ENCODE results near the gene UNC5C. TPM values are rescaled to one million over a fixed set of nuclear protein-coding genes. Genes with fewer than 3 reads are reported as not detected.

Gene UNC5C
- total RNA-seq, 4 donors from 2014 or later, result 1.6 to 4.4 (median 3.2) TPM

GRCh38 chr4:95505151-95505550 lies 43.6 kb downstream of the UNC5C start:
- no peak overlapping the region for H3K4me3 ChIP-seq
- no peak for TF ChIP-seq POLR2AphosphoS5 (IDR thresholded peaks at IDR 0.05)
- no peak for TF ChIP-seq POLR2A (IDR thresholded peaks at IDR 0.05)
- TF ChIP-seq CTCF (IDR thresholded peaks at IDR 0.05), result no peak
- TF ChIP-seq EP300 (IDR thresholded peaks at IDR 0.05), result no peak
- H3K27ac ChIP-seq, result no peak overlapping the region
- no peaks in the 10 kb centered on the region for H3K9me3 ChIP-seq
- ATAC-seq, result no peak
- WGBS, 2 donors (ENCODE audit: low coverage in 1 of 2), result 40 to 42% methylated on average over 2 of the region's 2 CpGs
- H3K4me1 ChIP-seq, result peaks cover 0 to 8% (median 0%) of the 10 kb centered on the region in 3 donors
- H3K36me3 ChIP-seq, result no peaks in the 10 kb centered on the region
- H3K27me3 ChIP-seq, result no peaks in the 10 kb centered on the region

- no peaks in the 10 kb centered on the region for H3K36me3 ChIP-seq
- no peak for TF ChIP-seq POLR2AphosphoS5 (IDR thresholded peaks at IDR 0.05)
- TF ChIP-seq POLR2A (IDR thresholded peaks at IDR 0.05), result no peak
- TF ChIP-seq EP300 (IDR thresholded peaks at IDR 0.05), result no peak
- no peak for TF ChIP-seq CTCF (IDR thresholded peaks at IDR 0.05)
- no peak overlapping the region for H3K27ac ChIP-seq
- no peak overlapping the region for H3K4me3 ChIP-seq
- WGBS, 2 donors (ENCODE audit: low coverage in 1 of 2), result 60 to 67% methylated on average over 3 of the region's 3 CpGs
- H3K9me3 ChIP-seq, result no peaks in the 10 kb centered on the region
- ATAC-seq, result no peak
- H3K4me1 ChIP-seq, result peaks cover 0 to 8% (median 0%) of the 10 kb centered on the region in 3 donors
- no peaks in the 10 kb centered on the region for H3K27me3 ChIP-seq
Observed at GRCh38 chr4:95504501-95504900, 44.3 kb downstream of the UNC5C start.

GRCh38 chr4:95500361-95500760 lies 48.4 kb downstream of the UNC5C start:
- WGBS, 2 donors (ENCODE audit: low coverage in 1 of 2), result 31 to 45% methylated on average over 1 of the region's 1 CpG
- Histone ChIP-seq H3K9me3 (no peaks in the 10 kb centered on the region), H3K4me3 (no peak overlapping the region), H3K27ac (no peak overlapping the region), H3K36me3 (no peaks in the 10 kb centered on the region), H3K27me3 (no peaks in the 10 kb centered on the region), H3K4me1 (peaks cover 0 to 3% (median 0%) of the 10 kb centered on the region in 3 donors)
- ATAC-seq, result no peak
- no peak for TF ChIP-seq CTCF (IDR thresholded peaks at IDR 0.05)
- no peak for TF ChIP-seq EP300 (IDR thresholded peaks at IDR 0.05)
- no peak for TF ChIP-seq POLR2A (IDR thresholded peaks at IDR 0.05)
- TF ChIP-seq POLR2AphosphoS5 (IDR thresholded peaks at IDR 0.05), result no peak

- no peak for TF ChIP-seq CTCF (IDR thresholded peaks at IDR 0.05)
- no peak for TF ChIP-seq EP300 (IDR thresholded peaks at IDR 0.05)
- no peak for TF ChIP-seq POLR2AphosphoS5 (IDR thresholded peaks at IDR 0.05)
- no peak for TF ChIP-seq POLR2A (IDR thresholded peaks at IDR 0.05)
- ATAC-seq, result no peak
- Histone ChIP-seq H3K4me1 (no peaks in the 10 kb centered on the region), H3K27me3 (no peaks in the 10 kb centered on the region), H3K4me3 (no peak overlapping the region), H3K36me3 (no peaks in the 10 kb centered on the region), H3K27ac (no peak overlapping the region), H3K9me3 (no peaks in the 10 kb centered on the region)
- WGBS, 2 donors (ENCODE audit: low coverage in 1 of 2), result 67 to 70% methylated on average over 1 to 2 of the region's 2 CpGs
Observed at GRCh38 chr4:95499291-95499696, 49.5 kb downstream of the UNC5C start.

GRCh38 chr4:95494186-95494585 lies 54.6 kb downstream of the UNC5C start:
- H3K4me1 ChIP-seq, result no peaks in the 10 kb centered on the region
- TF ChIP-seq POLR2A (IDR thresholded peaks at IDR 0.05) (no peak), CTCF (IDR thresholded peaks at IDR 0.05) (no peak), EP300 (IDR thresholded peaks at IDR 0.05) (no peak), POLR2AphosphoS5 (IDR thresholded peaks at IDR 0.05) (no peak)
- ATAC-seq, result no peak
- no peaks in the 10 kb centered on the region for H3K27me3 ChIP-seq
- H3K36me3 ChIP-seq, result no peaks in the 10 kb centered on the region
- H3K27ac ChIP-seq, result no peak overlapping the region
- no peaks in the 10 kb centered on the region for H3K9me3 ChIP-seq
- H3K4me3 ChIP-seq, result no peak overlapping the region
